DMS53 treated with DMSO at 0.1 percent for 48 hours (cell line): Measurements from ENCODE around the gene MEGF10.
"Not testable (repeated sequence)": the region's sequence is repeated elsewhere in the genome, so short reads cannot be mapped to it uniquely, and the experiment has no call there.

Experiments
- DNase-seq: peaks from one replicate; lab custom pipeline; 2025; ENCODE audit not compliant: unreplicated experiment; lab: John Stamatoyannopoulos, UW

Gene MEGF10

DNA sequence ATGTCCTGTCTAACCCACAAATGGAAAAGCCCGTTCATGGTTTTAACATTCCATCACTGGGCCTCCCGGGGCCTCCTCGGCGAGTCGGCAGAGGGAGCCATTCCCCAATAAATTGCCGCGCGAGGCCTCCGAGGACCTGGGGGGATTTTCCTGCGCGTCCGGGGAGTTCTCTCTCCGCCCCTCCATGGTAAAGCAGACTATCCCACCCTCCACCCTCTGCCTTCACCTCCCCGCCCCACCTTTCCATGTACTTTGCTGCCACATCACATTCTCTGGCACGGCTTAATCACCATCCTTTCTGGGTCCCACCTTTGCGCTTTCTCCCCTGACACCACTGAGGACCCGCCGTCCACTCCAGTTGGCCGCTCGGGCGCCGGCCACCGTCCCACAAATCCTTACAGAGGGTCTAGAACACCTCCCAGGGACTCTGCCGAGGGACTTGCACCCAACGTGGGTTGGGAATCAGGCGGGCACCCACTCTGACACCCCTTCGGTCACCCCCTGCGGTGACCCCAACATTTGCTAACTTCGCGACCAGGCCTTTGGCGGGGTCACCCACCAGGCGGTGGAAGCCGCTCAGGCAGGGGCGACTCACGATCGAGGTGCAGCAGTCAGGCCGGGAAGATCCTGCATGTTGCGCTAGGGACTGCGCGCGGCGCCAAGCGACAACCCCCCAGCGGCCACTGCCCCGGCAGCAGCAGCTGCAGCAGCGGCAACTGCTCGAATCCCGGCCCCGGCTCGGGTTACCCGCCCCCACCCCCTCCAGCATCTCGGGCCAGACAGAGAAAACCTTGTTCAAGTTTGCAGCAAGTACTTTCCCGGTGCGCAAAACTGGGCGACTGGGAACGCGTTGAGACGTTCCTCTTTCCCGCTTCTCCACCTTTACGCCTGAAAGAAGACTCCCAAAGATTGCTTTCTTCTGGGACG lies at the start of gene MEGF10:
Gene MEGF10 (plus strand): TSS at position 778 of the 927 bp plus-strand sequence. CDS start 40,513 bp downstream, outside the sequence.
- peak; percentile 29 for DNase-seq

DNA sequence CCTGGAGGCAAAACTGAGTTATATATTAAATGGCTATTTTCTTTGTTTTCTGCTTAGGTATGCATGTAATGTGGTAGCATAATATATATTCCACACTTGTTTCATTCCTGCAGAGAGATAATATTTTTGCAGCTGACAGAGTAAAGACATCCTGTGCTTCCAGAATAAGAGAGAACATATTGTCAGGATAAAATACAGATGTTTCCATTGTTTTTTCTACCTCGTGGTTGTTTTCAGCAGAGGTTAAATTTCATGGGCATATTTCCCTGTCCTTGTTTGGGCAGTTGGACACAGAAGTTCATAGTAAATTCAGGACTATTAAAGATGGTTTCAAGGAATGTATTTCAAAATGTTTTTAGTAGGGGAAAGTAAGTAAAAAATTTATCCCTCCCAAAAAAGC lies 47.6 kb upstream of the MEGF10 start:
- DNase-seq: no peak

GRCh38 chr5:127254729-127255284 lies 35.8 kb upstream of the MEGF10 start:
- no peak for DNase-seq

- DNase-seq: no peak
Observed at GRCh38 chr5:127256886-127257597, 33.6 kb upstream of the MEGF10 start.

DNA sequence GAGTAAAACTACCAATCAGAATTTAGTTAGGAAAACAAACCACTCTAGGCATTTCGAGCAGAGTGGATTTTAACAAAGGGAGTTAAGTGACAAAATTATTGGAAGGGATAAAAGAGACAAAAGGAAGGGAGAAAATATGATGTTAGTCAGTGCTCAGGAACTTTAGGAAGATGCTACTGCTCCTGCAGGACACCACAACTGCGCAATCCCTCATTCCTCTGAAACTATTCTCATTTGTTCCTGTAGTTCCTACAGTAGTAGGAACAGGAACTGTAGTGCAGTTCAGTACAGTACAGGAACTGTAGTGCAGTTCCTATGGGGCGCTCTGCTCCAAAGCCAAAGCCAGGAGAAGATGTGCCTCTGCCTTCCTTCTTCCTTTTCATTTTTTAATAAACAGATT lies 29.9 kb upstream of the MEGF10 start:
- no peak for DNase-seq

DNA sequence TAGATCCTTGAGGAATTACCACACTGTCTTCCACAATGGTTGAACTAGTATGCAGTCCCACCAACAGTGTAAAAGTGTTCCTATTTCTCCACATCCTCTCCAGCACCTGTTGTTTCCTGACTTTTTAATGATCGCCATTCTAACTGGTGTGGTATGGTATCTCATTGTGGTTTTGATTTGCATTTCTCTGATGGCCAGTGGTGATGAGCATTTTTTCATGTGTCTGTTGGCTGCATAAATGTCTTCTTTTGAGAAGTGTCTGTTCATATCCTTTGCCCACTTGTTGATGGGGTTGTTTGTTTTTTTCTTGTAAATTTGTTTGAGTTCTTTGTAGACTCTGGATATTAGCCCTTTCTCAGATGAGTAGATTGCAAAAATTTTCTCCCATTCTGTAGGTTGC lies 25.1 kb upstream of the MEGF10 start:
- not testable (repeated sequence) for DNase-seq

DNA sequence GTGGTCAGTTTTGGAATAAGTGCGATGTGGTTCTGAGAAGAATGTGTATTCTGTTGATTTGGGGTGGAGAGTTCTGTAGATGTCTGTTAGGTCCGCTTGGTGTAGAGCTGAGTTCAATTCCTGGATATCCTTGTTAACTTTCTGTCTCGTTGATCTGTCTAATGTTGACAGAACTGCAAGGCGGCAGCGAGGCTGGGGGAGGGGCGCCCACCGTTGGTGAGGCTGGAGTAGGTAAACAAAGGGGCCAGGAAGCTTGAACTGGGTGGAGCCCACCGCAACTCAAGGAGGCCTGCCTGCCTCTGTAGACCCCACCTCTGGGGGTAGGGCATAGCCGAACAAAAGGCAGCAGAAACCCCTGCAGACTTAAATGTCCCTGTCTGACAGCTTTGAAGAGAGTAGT lies 22.3 kb upstream of the MEGF10 start:
- DNase-seq: not testable (repeated sequence)

DNA sequence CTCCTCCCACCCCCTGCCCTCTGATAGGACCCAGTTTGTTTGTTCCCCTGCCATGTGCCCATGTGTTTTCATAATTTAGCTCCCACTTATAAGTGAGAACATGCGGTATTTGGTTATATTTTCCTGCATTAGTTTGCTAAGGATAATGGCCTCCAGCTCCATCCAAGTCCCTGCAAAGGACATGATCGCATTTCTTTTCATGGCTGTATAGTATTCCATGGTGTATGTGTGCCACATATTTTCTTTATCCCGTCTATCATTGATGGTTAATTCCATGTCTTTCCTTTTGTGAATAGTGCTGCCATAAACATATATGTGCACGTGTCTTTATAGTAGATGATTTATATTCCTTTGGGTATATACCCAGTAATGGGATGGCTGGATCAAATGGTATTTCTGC lies 19.9 kb upstream of the MEGF10 start:
- DNase-seq: not testable (repeated sequence)

- DNase-seq: peak; percentile 36
Observed at GRCh38 chr5:127275641-127276193, 14.9 kb upstream of the MEGF10 start.

GRCh38 chr5:127280491-127281220 lies 9.9 kb upstream of the MEGF10 start:
- peak; percentile 95 for DNase-seq

- DNase-seq: no peak
Observed at GRCh38 chr5:127281609-127282008, 9.0 kb upstream of the MEGF10 start.

DNA sequence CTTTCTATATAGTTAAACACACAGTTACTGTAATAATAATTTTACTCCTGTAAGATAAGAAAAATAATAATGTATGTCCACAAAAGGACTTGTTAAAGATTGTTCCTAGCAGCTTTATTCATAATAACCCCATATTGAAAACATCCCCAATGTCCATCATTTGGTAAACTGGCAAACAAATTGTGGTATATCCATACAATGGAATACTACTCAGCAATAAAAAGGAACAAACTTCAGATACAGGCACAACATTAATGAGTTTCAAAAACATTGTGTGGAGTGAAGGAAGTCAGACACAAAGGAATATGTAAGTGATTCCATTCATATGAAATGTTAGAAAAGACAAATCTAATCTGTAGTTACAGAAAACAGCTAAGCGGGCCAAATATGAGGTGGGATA lies 1.9 kb upstream of the MEGF10 start:
- DNase-seq: no peak

- DNase-seq: no peak
Observed at GRCh38 chr5:127290946-127291693, 524 bp downstream of the MEGF10 start.

DNA sequence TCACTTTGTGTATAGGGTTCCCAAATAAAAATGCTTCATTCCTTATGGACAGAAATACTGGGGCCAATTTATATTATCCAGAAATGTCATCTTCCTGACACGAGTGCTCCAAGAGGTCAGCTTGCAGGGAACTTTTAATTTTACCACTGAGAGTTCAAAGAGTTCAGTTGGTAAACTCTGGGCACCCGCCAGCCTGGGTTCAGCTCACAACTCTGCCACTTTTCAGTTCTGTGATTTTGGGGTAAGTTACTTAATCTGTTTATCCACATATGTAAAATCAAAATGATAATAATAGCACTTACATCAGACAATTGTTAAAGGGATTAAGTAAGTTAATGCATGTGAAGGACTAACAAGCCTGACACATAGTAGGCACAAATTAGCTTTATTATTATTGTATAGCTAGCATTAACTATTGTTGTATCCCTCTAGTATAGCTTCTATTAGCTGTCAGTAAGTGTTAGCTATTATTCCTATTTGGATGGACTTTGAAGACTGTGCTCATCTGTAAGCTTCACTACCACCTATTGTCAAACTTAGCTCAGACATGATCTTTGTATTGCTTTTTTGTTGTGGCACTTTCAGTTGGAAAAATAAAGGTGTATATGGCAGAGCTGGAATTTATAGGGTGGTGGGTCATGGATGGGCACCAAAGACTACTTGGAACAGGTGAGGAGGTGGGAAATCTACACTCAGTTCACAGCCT lies 1.6 kb downstream of the MEGF10 start:
- no peak for DNase-seq

DNA sequence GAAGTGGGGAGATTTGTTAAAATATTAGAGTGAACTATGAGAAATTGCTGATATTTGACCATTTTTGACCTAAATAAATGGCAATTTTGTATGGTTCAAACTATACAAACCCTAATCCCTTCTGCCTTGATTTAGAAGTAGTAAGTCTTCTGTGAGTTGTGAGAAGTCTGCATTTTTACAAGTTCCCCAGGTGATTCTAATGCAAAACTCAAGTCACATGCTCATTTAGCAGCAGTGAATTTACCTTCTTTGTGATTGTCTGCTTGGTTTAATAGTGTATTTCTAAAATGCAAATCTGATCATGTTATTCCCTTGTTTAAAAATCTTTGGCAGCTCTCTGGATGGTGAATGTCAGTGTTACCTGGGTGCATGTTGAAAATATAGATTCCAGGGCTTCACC lies 2.8 kb downstream of the MEGF10 start:
- DNase-seq: no peak

- DNase-seq: no peak
Observed at GRCh38 chr5:127294829-127295228, 4.2 kb downstream of the MEGF10 start.

GRCh38 chr5:127295454-127295853 lies 4.9 kb downstream of the MEGF10 start:
- no peak for DNase-seq

DNA sequence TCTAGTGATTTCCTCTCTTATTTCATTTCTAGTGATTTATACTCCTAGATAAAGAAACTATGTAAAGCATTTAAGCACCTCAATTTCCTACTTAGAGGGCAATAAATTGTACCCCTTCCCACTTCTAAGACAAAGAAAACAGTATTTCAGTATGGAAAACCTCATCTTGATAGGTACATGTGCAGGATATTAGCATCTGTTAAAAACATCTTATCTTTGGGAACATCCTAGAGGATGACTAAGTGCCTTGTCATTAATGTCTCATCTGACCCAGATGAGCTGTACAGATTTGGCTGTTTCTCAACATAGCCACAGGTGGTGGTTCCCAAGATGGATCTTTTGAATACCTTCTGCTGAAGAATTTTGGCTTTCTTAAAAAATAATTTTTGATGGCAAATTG lies 5.7 kb downstream of the MEGF10 start:
- DNase-seq: no peak

DNA sequence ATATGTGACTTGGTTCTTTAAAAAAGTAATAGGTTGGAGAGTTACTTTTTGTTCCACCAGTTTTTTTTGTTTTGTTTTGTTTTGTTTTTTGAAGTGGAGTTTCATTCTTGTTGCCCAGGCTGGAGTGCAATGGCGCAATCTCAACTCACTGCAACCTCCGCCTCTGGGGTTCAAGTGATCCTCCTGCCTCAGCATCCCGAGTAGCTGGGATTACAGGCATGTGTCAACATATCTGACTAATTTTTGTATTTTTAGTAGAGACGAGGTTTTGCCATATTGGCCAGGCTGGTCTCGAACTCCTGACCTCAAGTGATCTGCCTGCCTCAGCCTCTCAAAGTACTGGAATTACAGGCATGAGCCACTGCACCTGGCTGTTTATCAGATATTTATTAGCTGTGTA lies 6.3 kb downstream of the MEGF10 start:
- DNase-seq: not testable (repeated sequence)
